HEK293 (cell line): ENCODE measurements around the gene RAB1A.

Experiments
- INSM2 ChIP-seq: fragments of 450-650 bp; formaldehyde crosslinking; IDR thresholded peaks from 2 replicates; pipeline ENCODE4 v1.5.1; 2016; ENCODE audit warnings: missing biosample characterization, missing genetic modification characterization
- YY1 ChIP-seq: fragments of 450-650 bp; formaldehyde crosslinking; IDR thresholded peaks from 2 replicates; pipeline ENCODE4 v1.5.1; 2018; ENCODE audit warnings: missing biosample characterization, missing genetic modification characterization
- ZBTB21 ChIP-seq: fragments of 450-650 bp; formaldehyde crosslinking; IDR thresholded peaks from 2 replicates; pipeline ENCODE4 v1.5.1; 2017; ENCODE audit warnings: missing biosample characterization, missing genetic modification characterization
- ZBTB7A ChIP-seq: fragments of 450-650 bp; formaldehyde crosslinking; IDR thresholded peaks from 2 replicates; pipeline ENCODE4 v1.5.1; 2016; ENCODE audit warnings: low read depth, missing biosample characterization, missing genetic modification characterization
- ZBTB8A ChIP-seq: fragments of 450-650 bp; formaldehyde crosslinking; IDR thresholded peaks from 2 replicates; pipeline ENCODE4 v1.5.1; 2016; ENCODE audit warnings: missing biosample characterization, missing genetic modification characterization
- ZNF561 ChIP-seq: fragments of 450-650 bp; IDR thresholded peaks from 2 replicates; pipeline ENCODE4 v1.5.1; 2018; ENCODE audit warnings: missing biosample characterization, missing genetic modification characterization, borderline replicate concordance
- ZNF707 ChIP-seq: fragments of 450-650 bp; formaldehyde crosslinking; IDR thresholded peaks from 2 replicates; pipeline ENCODE4 v1.5.1; 2016; ENCODE audit warnings: missing biosample characterization, missing genetic modification characterization
- ZNF830 ChIP-seq: fragments of 450-650 bp; IDR thresholded peaks from 2 replicates; pipeline ENCODE4 v1.5.0; 2018; ENCODE audit warnings: missing biosample characterization, missing genetic modification characterization, low read depth, mild to moderate bottlenecking, moderate library complexity
- TF ChIP-seq, protein P1 (sequence below): fragments of 450-650 bp; formaldehyde crosslinking; IDR thresholded peaks from 2 replicates; pipeline ENCODE4 v1.5.1; 2016; ENCODE audit warnings: missing biosample characterization, missing genetic modification characterization, borderline replicate concordance
- TF ChIP-seq, protein P2 (sequence below): fragments of 450-650 bp; formaldehyde crosslinking; IDR thresholded peaks from 2 replicates; pipeline ENCODE4 v1.5.1; 2016; ENCODE audit warnings: missing biosample characterization, missing genetic modification characterization

GRCh38 chr2:65113816-65114215 lies 16.1 kb downstream of the RAB1A start:
- TF ChIP-seq ZBTB8A (tag by site-specific recombination): no peak
- TF ChIP-seq INSM2 (tag by site-specific recombination): no peak
- no peak for TF ChIP-seq ZBTB21 (tag by site-specific recombination)
- TF ChIP-seq ZNF561: no peak
- no peak for TF ChIP-seq YY1 (tag by site-specific recombination)
- TF ChIP-seq ZNF707 (tag by site-specific recombination): no peak
- TF ChIP-seq ZBTB7A (tag by site-specific recombination): no peak
- TF ChIP-seq ZNF830 (tag by site-specific recombination): no peak
- TF ChIP-seq, protein P1, sequence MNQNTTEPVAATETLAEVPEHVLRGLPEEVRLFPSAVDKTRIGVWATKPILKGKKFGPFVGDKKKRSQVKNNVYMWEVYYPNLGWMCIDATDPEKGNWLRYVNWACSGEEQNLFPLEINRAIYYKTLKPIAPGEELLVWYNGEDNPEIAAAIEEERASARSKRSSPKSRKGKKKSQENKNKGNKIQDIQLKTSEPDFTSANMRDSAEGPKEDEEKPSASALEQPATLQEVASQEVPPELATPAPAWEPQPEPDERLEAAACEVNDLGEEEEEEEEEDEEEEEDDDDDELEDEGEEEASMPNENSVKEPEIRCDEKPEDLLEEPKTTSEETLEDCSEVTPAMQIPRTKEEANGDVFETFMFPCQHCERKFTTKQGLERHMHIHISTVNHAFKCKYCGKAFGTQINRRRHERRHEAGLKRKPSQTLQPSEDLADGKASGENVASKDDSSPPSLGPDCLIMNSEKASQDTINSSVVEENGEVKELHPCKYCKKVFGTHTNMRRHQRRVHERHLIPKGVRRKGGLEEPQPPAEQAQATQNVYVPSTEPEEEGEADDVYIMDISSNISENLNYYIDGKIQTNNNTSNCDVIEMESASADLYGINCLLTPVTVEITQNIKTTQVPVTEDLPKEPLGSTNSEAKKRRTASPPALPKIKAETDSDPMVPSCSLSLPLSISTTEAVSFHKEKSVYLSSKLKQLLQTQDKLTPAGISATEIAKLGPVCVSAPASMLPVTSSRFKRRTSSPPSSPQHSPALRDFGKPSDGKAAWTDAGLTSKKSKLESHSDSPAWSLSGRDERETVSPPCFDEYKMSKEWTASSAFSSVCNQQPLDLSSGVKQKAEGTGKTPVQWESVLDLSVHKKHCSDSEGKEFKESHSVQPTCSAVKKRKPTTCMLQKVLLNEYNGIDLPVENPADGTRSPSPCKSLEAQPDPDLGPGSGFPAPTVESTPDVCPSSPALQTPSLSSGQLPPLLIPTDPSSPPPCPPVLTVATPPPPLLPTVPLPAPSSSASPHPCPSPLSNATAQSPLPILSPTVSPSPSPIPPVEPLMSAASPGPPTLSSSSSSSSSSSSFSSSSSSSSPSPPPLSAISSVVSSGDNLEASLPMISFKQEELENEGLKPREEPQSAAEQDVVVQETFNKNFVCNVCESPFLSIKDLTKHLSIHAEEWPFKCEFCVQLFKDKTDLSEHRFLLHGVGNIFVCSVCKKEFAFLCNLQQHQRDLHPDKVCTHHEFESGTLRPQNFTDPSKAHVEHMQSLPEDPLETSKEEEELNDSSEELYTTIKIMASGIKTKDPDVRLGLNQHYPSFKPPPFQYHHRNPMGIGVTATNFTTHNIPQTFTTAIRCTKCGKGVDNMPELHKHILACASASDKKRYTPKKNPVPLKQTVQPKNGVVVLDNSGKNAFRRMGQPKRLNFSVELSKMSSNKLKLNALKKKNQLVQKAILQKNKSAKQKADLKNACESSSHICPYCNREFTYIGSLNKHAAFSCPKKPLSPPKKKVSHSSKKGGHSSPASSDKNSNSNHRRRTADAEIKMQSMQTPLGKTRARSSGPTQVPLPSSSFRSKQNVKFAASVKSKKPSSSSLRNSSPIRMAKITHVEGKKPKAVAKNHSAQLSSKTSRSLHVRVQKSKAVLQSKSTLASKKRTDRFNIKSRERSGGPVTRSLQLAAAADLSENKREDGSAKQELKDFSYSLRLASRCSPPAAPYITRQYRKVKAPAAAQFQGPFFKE (tag by site-specific recombination): no peak
- TF ChIP-seq, protein P2, sequence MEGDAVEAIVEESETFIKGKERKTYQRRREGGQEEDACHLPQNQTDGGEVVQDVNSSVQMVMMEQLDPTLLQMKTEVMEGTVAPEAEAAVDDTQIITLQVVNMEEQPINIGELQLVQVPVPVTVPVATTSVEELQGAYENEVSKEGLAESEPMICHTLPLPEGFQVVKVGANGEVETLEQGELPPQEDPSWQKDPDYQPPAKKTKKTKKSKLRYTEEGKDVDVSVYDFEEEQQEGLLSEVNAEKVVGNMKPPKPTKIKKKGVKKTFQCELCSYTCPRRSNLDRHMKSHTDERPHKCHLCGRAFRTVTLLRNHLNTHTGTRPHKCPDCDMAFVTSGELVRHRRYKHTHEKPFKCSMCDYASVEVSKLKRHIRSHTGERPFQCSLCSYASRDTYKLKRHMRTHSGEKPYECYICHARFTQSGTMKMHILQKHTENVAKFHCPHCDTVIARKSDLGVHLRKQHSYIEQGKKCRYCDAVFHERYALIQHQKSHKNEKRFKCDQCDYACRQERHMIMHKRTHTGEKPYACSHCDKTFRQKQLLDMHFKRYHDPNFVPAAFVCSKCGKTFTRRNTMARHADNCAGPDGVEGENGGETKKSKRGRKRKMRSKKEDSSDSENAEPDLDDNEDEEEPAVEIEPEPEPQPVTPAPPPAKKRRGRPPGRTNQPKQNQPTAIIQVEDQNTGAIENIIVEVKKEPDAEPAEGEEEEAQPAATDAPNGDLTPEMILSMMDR: no peak
